SK-N-SH (cell line): ENCODE data around the gene FBH1. TPM values are rescaled to one million over a fixed set of nuclear protein-coding genes. Genes with fewer than 3 reads are reported as not detected.

Experiments used
- CTCF ChIA-PET: fragments of 300-600, 350-600 bp; formaldehyde crosslinking; extraction: SDS; loops from one replicate; lab custom pipeline; 2021; lab: Yijun Ruan, JAX
- POLR2A ChIA-PET: fragments of 350-600 bp; sonication (Branson Sonifier 250); formaldehyde crosslinking; extraction: SDS; loops from one replicate; lab custom pipeline; 2020; ENCODE audit warnings: antibody characterized with exemption, inconsistent platforms; lab: Yijun Ruan, JAX
- DNase-seq: peaks from one replicate; pipeline ENCODE4 v3.0.0; 2012
- H2AFZ ChIP-seq: fragments of 200-600 bp; sonication (generic); 2 replicates; pipeline ENCODE4 v1.8.1; 2016; ENCODE audit warnings: antibody characterized with exemption, mild to moderate bottlenecking, low read depth
- H3F3A ChIP-seq: fragments of 200-600 bp; sonication (generic); replicated peaks from 2 replicates; pipeline ENCODE3; 2016; ENCODE audit warnings: antibody characterized with exemption, mild to moderate bottlenecking; ENCODE audit not compliant: insufficient read depth
- H3K27ac ChIP-seq, 2 experiments: fragments of 200-500 bp in 1 of 2; fragments of 200-600 bp in 1 of 2; sonication (Bioruptor generic) in 1 of 2; sonication (generic), shearing (Covaris generic) in 1 of 2; 2 replicates each; pipeline versions ENCODE4 v1.5.1 to v1.6.1; 2014 to 2016; ENCODE audit warnings: low read depth in 2 of 2, inconsistent platforms in 1 of 2, low read length in 1 of 2, mild to moderate bottlenecking in 1 of 2, mixed read lengths in 1 of 2
- H3K27me3 ChIP-seq: fragments of 200-600 bp; sonication (generic), shearing (Covaris generic); 2 replicates; pipeline ENCODE4 v1.6.1; 2016; ENCODE audit warnings: mixed run types; ENCODE audit not compliant: insufficient read depth
- H3K36me3 ChIP-seq, 2 experiments: fragments of 200-500 bp in 1 of 2; fragments of 200-600 bp in 1 of 2; sonication (Bioruptor generic) in 1 of 2; sonication (generic) in 1 of 2; replicated peaks in 1 of 2; 2 replicates each; pipeline versions ENCODE3 to v1.5.1; 2014 to 2016; ENCODE audit warnings: low read length in 1 of 2, mild to moderate bottlenecking in 1 of 2; ENCODE audit not compliant: insufficient read depth in 2 of 2, control insufficient read depth in 1 of 2
- H3K4me1 ChIP-seq, 2 experiments: fragments of 200-500 bp in 1 of 2; fragments of 200-600 bp in 1 of 2; sonication (Bioruptor generic) in 1 of 2; sonication (generic), shearing (Covaris generic) in 1 of 2; 2 replicates each; pipeline versions ENCODE4 v1.5.1 to v1.6.1; 2014 to 2016; ENCODE audit warnings: low read depth in 1 of 2, low read length in 1 of 2, mixed run types in 1 of 2; ENCODE audit not compliant: insufficient read depth in 2 of 2, control insufficient read depth in 1 of 2
- H3K4me2 ChIP-seq: fragments of 200-600 bp; sonication (generic), shearing (Covaris generic); 2 replicates; pipeline ENCODE4 v1.6.1; 2017; ENCODE audit warnings: mixed run types
- H3K4me3 ChIP-seq, 2 experiments: fragments of 200-500 bp in 1 of 2; fragments of 200-600 bp in 1 of 2; sonication (Bioruptor generic) in 1 of 2; sonication (generic), shearing (Covaris generic) in 1 of 2; 2 replicates each; pipeline versions ENCODE4 v1.5.1 to v1.8.1; 2014 to 2016; ENCODE audit warnings: low read depth in 2 of 2, inconsistent platforms in 1 of 2, low read length in 1 of 2, mild to moderate bottlenecking in 1 of 2, mixed read lengths in 1 of 2, moderate library complexity in 1 of 2
- H3K79me2 ChIP-seq: fragments of 200-600 bp; sonication (generic); 2 replicates; pipeline ENCODE4 v1.8.1; 2017; ENCODE audit warnings: mild to moderate bottlenecking; ENCODE audit not compliant: insufficient read depth
- H3K9ac ChIP-seq: fragments of 200-600 bp; sonication (generic); 2 replicates; pipeline ENCODE4 v1.6.1; 2017; ENCODE audit warnings: mixed run types
- H3K9me2 ChIP-seq: fragments of 200-600 bp; sonication (generic); 2 replicates; pipeline ENCODE4 v1.6.1; 2017; ENCODE audit warnings: mixed run types
- H3K9me3 ChIP-seq: fragments of 200-600 bp; sonication (generic); 2 replicates; pipeline ENCODE4 v1.6.1; 2017; ENCODE audit warnings: mixed run types, mild to moderate bottlenecking, moderate library complexity
- H4K20me1 ChIP-seq: fragments of 200-600 bp; sonication (generic); 2 replicates; pipeline ENCODE4 v1.6.1; 2017; ENCODE audit warnings: mild to moderate bottlenecking, mixed run types; ENCODE audit not compliant: insufficient read depth
- CHD2 ChIP-seq: fragments of 150-350 bp; IDR thresholded peaks from 2 replicates; pipeline ENCODE4 v1.6.1; 2018; ENCODE audit warnings: low read length; ENCODE audit not compliant: partially characterized antibody
- CTCF ChIP-seq: fragments of 200-600 bp; sonication (generic); IDR thresholded peaks from 2 replicates; pipeline ENCODE4 v1.6.1; 2017; ENCODE audit warnings: antibody characterized with exemption, mild to moderate bottlenecking, moderate library complexity
- EP300 ChIP-seq, 2 experiments: IDR thresholded peaks; 2 replicates each; pipeline versions ENCODE4 v1.4.0 to v1.6.1; 2012; ENCODE audit warnings: borderline replicate concordance in 1 of 2, low read depth in 1 of 2, low read length in 1 of 2
- EZH2phosphoT487 ChIP-seq: fragments of 200-600 bp; sonication (generic); IDR thresholded peaks from 2 replicates; pipeline ENCODE4 v1.6.1; 2017; ENCODE audit warnings: low read depth, mixed run types, mild to moderate bottlenecking, antibody characterized with exemption, moderate library complexity, borderline replicate concordance
- FOXM1 ChIP-seq: IDR thresholded peaks from 2 replicates; pipeline ENCODE4 v1.4.0; 2012; ENCODE audit warnings: low read depth, mild to moderate bottlenecking
- GABPA ChIP-seq: IDR thresholded peaks from 2 replicates; pipeline ENCODE4 v1.4.0; 2012; ENCODE audit warnings: low read depth, mild to moderate bottlenecking
- GATA2 ChIP-seq: sonication (generic); formaldehyde crosslinking; IDR thresholded peaks from 2 replicates; pipeline ENCODE4 v1.5.0; 2020; ENCODE audit warnings: mild to moderate bottlenecking, missing genetic modification reagents
- MAX ChIP-seq: IDR thresholded peaks from 2 replicates; pipeline ENCODE4 v1.4.0; 2012; ENCODE audit warnings: low read depth
- MEF2A ChIP-seq: IDR thresholded peaks from 2 replicates; pipeline ENCODE4 v1.4.0; 2012; ENCODE audit warnings: low read depth, borderline replicate concordance
- NFIC ChIP-seq: IDR thresholded peaks from 2 replicates; pipeline ENCODE4 v1.4.0; 2012; ENCODE audit warnings: borderline replicate concordance
- POLR2AphosphoS5 ChIP-seq: IDR thresholded peaks from 2 replicates; pipeline ENCODE4 v1.6.1; 2012; ENCODE audit warnings: low read depth, low read length
- RAD21 ChIP-seq: IDR thresholded peaks from 2 replicates; pipeline ENCODE4 v1.6.1; 2012; ENCODE audit warnings: mild to moderate bottlenecking, low read length
- RCOR1 ChIP-seq: fragments of 150-350 bp; IDR thresholded peaks from 2 replicates; pipeline ENCODE4 v1.6.1; 2017; ENCODE audit warnings: antibody characterized with exemption, low read length
- RFX5 ChIP-seq: IDR thresholded peaks from 2 replicates; pipeline ENCODE4 v1.6.1; 2012; ENCODE audit warnings: mild to moderate bottlenecking, improper control_type of control experiment, low read length
- RXRA ChIP-seq: IDR thresholded peaks from 2 replicates; pipeline ENCODE4 v1.4.0; 2012; ENCODE audit warnings: low read depth, mild to moderate bottlenecking, borderline replicate concordance
- TCF12 ChIP-seq: IDR thresholded peaks from 2 replicates; pipeline ENCODE4 v1.4.0; 2012
- USF1 ChIP-seq: IDR thresholded peaks from 2 replicates; pipeline ENCODE4 v1.4.0; 2012; ENCODE audit warnings: low read depth, borderline replicate concordance
- YY1 ChIP-seq: IDR thresholded peaks from 2 replicates; pipeline ENCODE4 v1.4.0; 2012; ENCODE audit warnings: low read depth, mild to moderate bottlenecking
- WGBS: methylation state at CpG from one replicate; pipeline ENCODE4 v1.1.6; 2017; ENCODE audit warnings: low lambda C conversion rate; 5-methylcytosine and 5-hydroxymethylcytosine counted together
- polyA plus RNA-seq, 3 experiments: library from polyadenylated mRNA; depleted of rRNA; stranded (reverse); fragments of >200 nt; gene quantifications; 2 replicates each; pipeline ENCODE4 v1.2.3, GENCODE V29; 2012

Gene FBH1
- polyA plus RNA-seq, 1 of the 3 experiments (the other 2 are of a cell fraction): 60.9 TPM

- TF ChIP-seq RFX5 (no peak), GABPA (no peak), POLR2AphosphoS5 (no peak), MEF2A (no peak), CTCF (no peak), YY1 (no peak), RXRA (no peak), RCOR1 (no peak), NFIC (no peak), EP300 (IDR thresholded peaks at IDR 0.05; ENCODE audit: borderline replicate concordance in 1 of 2, low read depth in 1 of 2, low read length in 1 of 2) (no peak), CHD2 (no peak), RAD21 (no peak), MAX (no peak), USF1 (no peak), GATA2 (no peak), TCF12 (no peak), FOXM1 (no peak), EZH2phosphoT487 (no peak)
These were observed 42.3 kb downstream of the FBH1 start for GRCh38 chr10:5932345-5932744.

More at GRCh38 chr10:5932345-5932744, 42.3 kb downstream of the FBH1 start:
- H3K27me3 ChIP-seq: no peaks in the 10 kb centered on the region
- no peak overlapping the region for H3K9ac ChIP-seq
- peaks cover 4% of the 10 kb centered on the region for H3F3A ChIP-seq
- POLR2A ChIA-PET: no interaction called here
- H3K4me2 ChIP-seq: no peak overlapping the region
- peaks cover 49 to 68% of the 10 kb centered on the region in 2 experiments for H3K36me3 ChIP-seq
- no peaks in the 10 kb centered on the region for H3K4me1 ChIP-seq
- DNase-seq: no peak
- H2AFZ ChIP-seq: no peak overlapping the region
- H3K9me2 ChIP-seq: no peaks in the 10 kb centered on the region
- 98% methylated on average over 5 of the region's 5 CpGs for WGBS
- no peak overlapping the region for H3K27ac ChIP-seq
- no peaks in the 10 kb centered on the region for H4K20me1 ChIP-seq
- no peak overlapping the region for H3K4me3 ChIP-seq
- H3K79me2 ChIP-seq: no peaks in the 10 kb centered on the region
- no peaks in the 10 kb centered on the region for H3K9me3 ChIP-seq
- CTCF ChIA-PET: no interaction called here
